ENCODE data around the gene TBXT.

DNA sequence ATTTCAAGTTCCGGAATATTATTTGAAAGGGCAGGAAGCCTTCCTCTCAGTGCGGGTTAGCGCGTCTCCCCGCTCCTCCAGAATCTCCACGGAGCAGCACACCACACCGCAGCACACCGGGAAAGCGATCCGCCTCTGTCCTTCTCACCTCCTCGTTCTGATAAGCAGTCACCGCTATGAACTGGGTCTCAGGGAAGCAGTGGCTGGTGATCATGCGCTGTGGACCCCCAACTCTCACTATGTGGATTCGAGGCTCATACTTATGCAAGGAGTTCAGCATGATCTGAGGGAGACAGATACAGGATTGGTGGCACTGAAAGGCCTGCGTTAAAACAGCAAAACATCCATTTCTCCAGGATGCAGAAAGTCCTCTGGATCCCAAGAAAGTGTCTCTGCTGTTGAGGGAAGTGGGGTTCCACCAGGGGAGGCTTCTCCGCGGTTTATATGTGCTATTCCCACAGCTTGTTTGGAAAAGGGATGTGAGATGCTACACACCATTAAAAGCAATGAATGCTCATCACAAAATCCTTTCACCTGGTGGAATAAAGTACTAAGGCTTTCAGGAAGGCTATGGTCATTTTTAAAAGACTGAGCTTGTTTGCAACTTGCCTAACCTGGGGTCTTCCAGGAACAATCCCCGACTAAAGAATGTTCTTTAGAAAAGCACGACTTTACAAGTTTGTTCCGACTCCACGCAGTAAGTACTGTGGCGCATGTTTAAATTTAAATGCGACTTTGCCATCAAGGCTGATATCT, 1.9 kb downstream of the TBXT start:
- TF ChIP-seq, protein P1, sequence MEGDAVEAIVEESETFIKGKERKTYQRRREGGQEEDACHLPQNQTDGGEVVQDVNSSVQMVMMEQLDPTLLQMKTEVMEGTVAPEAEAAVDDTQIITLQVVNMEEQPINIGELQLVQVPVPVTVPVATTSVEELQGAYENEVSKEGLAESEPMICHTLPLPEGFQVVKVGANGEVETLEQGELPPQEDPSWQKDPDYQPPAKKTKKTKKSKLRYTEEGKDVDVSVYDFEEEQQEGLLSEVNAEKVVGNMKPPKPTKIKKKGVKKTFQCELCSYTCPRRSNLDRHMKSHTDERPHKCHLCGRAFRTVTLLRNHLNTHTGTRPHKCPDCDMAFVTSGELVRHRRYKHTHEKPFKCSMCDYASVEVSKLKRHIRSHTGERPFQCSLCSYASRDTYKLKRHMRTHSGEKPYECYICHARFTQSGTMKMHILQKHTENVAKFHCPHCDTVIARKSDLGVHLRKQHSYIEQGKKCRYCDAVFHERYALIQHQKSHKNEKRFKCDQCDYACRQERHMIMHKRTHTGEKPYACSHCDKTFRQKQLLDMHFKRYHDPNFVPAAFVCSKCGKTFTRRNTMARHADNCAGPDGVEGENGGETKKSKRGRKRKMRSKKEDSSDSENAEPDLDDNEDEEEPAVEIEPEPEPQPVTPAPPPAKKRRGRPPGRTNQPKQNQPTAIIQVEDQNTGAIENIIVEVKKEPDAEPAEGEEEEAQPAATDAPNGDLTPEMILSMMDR (IDR thresholded peaks at IDR 0.05; ENCODE audit: control extremely low read depth in 1 of 3, insufficient read depth in 1 of 3, low read depth in 1 of 3, low read length in 3 of 3), result no peak
- TF ChIP-seq SP1 (IDR thresholded peaks at IDR 0.05; ENCODE audit: low read depth, low read length) (no peak), SRF (IDR thresholded peaks at IDR 0.05; ENCODE audit: low read depth, low read length) (no peak), RBBP5 (IDR thresholded peaks at IDR 0.05; ENCODE audit: borderline replicate concordance, low read depth, low read length) (no peak), EZH2 (IDR thresholded peaks at IDR 0.05; ENCODE audit: low read depth, low read length, severe bottlenecking) (peak; percentile 82), GTF2F1 (IDR thresholded peaks at IDR 0.05; ENCODE audit: borderline replicate concordance, low read depth, low read length) (no peak), JUND (IDR thresholded peaks at IDR 0.05; ENCODE audit: low read length) (no peak), ZNF274 (IDR thresholded peaks at IDR 0.05; ENCODE audit: borderline replicate concordance, extremely low read depth, low read length) (no peak), POLR2A (IDR thresholded peaks at IDR 0.05; ENCODE audit: control extremely low read depth in 1 of 2, low read depth in 2 of 2, low read length in 2 of 2) (no peak), RFX5 (IDR thresholded peaks at IDR 0.05; ENCODE audit: borderline replicate concordance, low read depth, low read length) (no peak), SIN3A (conservative IDR thresholded peaks at IDR 0.05 in 1 of 2, IDR thresholded peaks at IDR 0.05 in 1 of 2; ENCODE audit: low read depth in 1 of 2, low read length in 2 of 2) (no peak)
- TF ChIP-seq, protein P2, sequence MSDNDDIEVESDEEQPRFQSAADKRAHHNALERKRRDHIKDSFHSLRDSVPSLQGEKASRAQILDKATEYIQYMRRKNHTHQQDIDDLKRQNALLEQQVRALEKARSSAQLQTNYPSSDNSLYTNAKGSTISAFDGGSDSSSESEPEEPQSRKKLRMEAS (IDR thresholded peaks at IDR 0.05), result no peak

Measured in H1 (cell line).